GM23338 (cell line): Measurements from ENCODE around the gene DYRK3. TPM values are rescaled to one million over a fixed set of nuclear protein-coding genes. Genes with fewer than 3 reads are reported as not detected.

ENCODE experiments used
- ATAC-seq: fragments of 200-7000 bp; cut with Tn5 transposase; 3 replicates; pipeline ENCODE4 v1.9.1; 2020
- DNase-seq: peaks from one replicate; pipeline ENCODE4 v3.0.0-alpha.2; 2015; ENCODE audit warnings: low spot score
- H2AFZ ChIP-seq: fragments of 200-600 bp; sonication (generic); 2 replicates; pipeline ENCODE4 v1.8.0; 2016; ENCODE audit warnings: antibody characterized with exemption, mild to moderate bottlenecking, moderate library complexity
- H3F3A ChIP-seq: fragments of 200-600 bp; sonication (generic); replicated peaks from 2 replicates; pipeline ENCODE4 v1.8.0; 2017; ENCODE audit warnings: antibody characterized with exemption, mixed run types, low read depth
- H3K27ac ChIP-seq: fragments of 200-600 bp; sonication (generic); 2 replicates; pipeline ENCODE4 v1.6.1; 2016; ENCODE audit warnings: low read depth
- H3K27me3 ChIP-seq: fragments of 200-600 bp; sonication (generic); 2 replicates; pipeline ENCODE4 v1.8.0; 2016; ENCODE audit warnings: mild to moderate bottlenecking, mixed run types, moderate library complexity; ENCODE audit not compliant: insufficient read depth
- H3K36me3 ChIP-seq: fragments of 200-600 bp; sonication (generic); 2 replicates; pipeline ENCODE4 v1.8.0; 2016; ENCODE audit warnings: mild to moderate bottlenecking; ENCODE audit not compliant: insufficient read depth
- H3K4me1 ChIP-seq: fragments of 200-600 bp; sonication (generic); 2 replicates; pipeline ENCODE4 v1.8.0; 2016; ENCODE audit warnings: mild to moderate bottlenecking, moderate library complexity; ENCODE audit not compliant: insufficient read depth
- H3K4me2 ChIP-seq: fragments of 200-600 bp; sonication (generic); 2 replicates; pipeline ENCODE4 v1.7.1; 2017; ENCODE audit warnings: mixed run types
- H3K4me3 ChIP-seq: fragments of 200-600 bp; sonication (generic); 2 replicates; pipeline ENCODE4 v1.6.1; 2016; ENCODE audit warnings: mixed run types
- H3K79me2 ChIP-seq: fragments of 200-600 bp; sonication (generic); replicated peaks from 2 replicates; pipeline ENCODE4 v1.8.0; 2017; ENCODE audit warnings: mild to moderate bottlenecking; ENCODE audit not compliant: insufficient read depth
- H3K9me2 ChIP-seq: fragments of 200-600 bp; sonication (generic); 2 replicates; pipeline ENCODE4 v1.8.0; 2017; ENCODE audit not compliant: insufficient read depth
- H4K20me1 ChIP-seq: fragments of 200-600 bp; sonication (generic); replicated peaks from 2 replicates; pipeline ENCODE4 v1.8.0; 2017; ENCODE audit warnings: mild to moderate bottlenecking; ENCODE audit not compliant: insufficient read depth
- H3K27ac Mint-ChIP-seq: 2 replicates; pipeline ENCODE4 v1.8.0; 2020; ENCODE audit warnings: inconsistent platforms, mild to moderate bottlenecking, moderate library complexity, mixed read lengths
- H3K27me3 Mint-ChIP-seq: 3 replicates; pipeline ENCODE4 v1.8.0; 2022; ENCODE audit warnings: low read depth, mild to moderate bottlenecking, moderate library complexity, mixed read lengths, inconsistent platforms; ENCODE audit not compliant: insufficient read depth, poor library complexity
- H3K36me3 Mint-ChIP-seq: 3 replicates; pipeline ENCODE4 v1.8.0; 2021; ENCODE audit warnings: low read depth, mild to moderate bottlenecking, inconsistent platforms, moderate library complexity, mixed read lengths
- H3K4me1 Mint-ChIP-seq: 3 replicates; pipeline ENCODE4 v1.8.0; 2020; ENCODE audit warnings: mild to moderate bottlenecking, inconsistent platforms, mixed read lengths
- H3K4me3 Mint-ChIP-seq: 3 replicates; pipeline ENCODE4 v1.8.0; 2021; ENCODE audit warnings: moderate library complexity, mild to moderate bottlenecking, inconsistent platforms, mixed read lengths
- H3K9me3 Mint-ChIP-seq: 3 replicates; pipeline ENCODE4 v1.8.0; 2020; ENCODE audit warnings: moderate library complexity, mild to moderate bottlenecking, inconsistent platforms, mixed read lengths
- CREB1 ChIP-seq: fragments of 250-450 bp; sonication (Bioruptor Pico); IDR thresholded peaks from 2 replicates; pipeline ENCODE4 v1.5.0; 2020; ENCODE audit warnings: low read depth, mild to moderate bottlenecking, moderate library complexity
- ETS1 ChIP-seq: IDR thresholded peaks from 2 replicates; pipeline ENCODE4 v1.6.1; 2016; ENCODE audit warnings: antibody characterized with exemption
- EZH2 ChIP-seq: fragments of 200-600 bp; sonication (generic); IDR thresholded peaks from one replicate; pipeline ENCODE4 v1.8.0; 2017; ENCODE audit warnings: antibody characterized with exemption, mild to moderate bottlenecking, low read depth; ENCODE audit not compliant: unreplicated experiment
- EZH2phosphoT487 ChIP-seq: fragments of 200-600 bp; sonication (generic); IDR thresholded peaks from one replicate; pipeline ENCODE4 v1.8.1; 2018; ENCODE audit warnings: antibody characterized with exemption; ENCODE audit not compliant: unreplicated experiment
- JUNB ChIP-seq: IDR thresholded peaks from one replicate; pipeline ENCODE4 v1.6.1; 2016; ENCODE audit warnings: antibody characterized with exemption; ENCODE audit not compliant: unreplicated experiment
- NANOG ChIP-seq: IDR thresholded peaks from 2 replicates; pipeline ENCODE4 v1.6.1; 2016; ENCODE audit warnings: antibody characterized with exemption, borderline replicate concordance
- POLR2AphosphoS5 ChIP-seq: IDR thresholded peaks from 2 replicates; pipeline ENCODE4 v1.6.1; 2016; ENCODE audit warnings: antibody characterized with exemption, low read depth
- STAT1 ChIP-seq: IDR thresholded peaks from one replicate; pipeline ENCODE4 v1.6.1; 2016; ENCODE audit warnings: antibody characterized with exemption; ENCODE audit not compliant: unreplicated experiment
- ZNF114 ChIP-seq: fragments of 250-450 bp; sonication (Bioruptor Pico); IDR thresholded peaks from 2 replicates; pipeline ENCODE4 v1.5.0; 2020; ENCODE audit warnings: mild to moderate bottlenecking, moderate library complexity
- ZNF331 ChIP-seq: fragments of 250-450 bp; sonication (Bioruptor Pico); IDR thresholded peaks from 2 replicates; pipeline ENCODE4 v1.5.0; 2020; ENCODE audit warnings: low read depth, mild to moderate bottlenecking, moderate library complexity
- ZNF462 ChIP-seq: fragments of 250-450 bp; sonication (Bioruptor Pico); IDR thresholded peaks from 2 replicates; pipeline ENCODE4 v1.5.0; 2020; ENCODE audit warnings: mild to moderate bottlenecking, moderate library complexity
- polyA plus RNA-seq: library from polyadenylated mRNA; unstranded; fragments of >200 nt; fragmentation: Nextera tagmentation; extraction: Ambion mirVana; gene quantifications from 2 replicates; pipeline ENCODE4 v1.2.1, GENCODE V29; 2016
- total RNA-seq: library from RNA; depleted of rRNA; stranded (reverse); fragments of >200 nt; shearing (Covaris generic); gene quantifications from 2 replicates; pipeline ENCODE4 v1.2.3, GENCODE V29; 2014
- TF ChIP-seq, protein P1 (sequence below), 2 experiments: fragments of 200-600 bp in 1 of 2; sonication (generic) in 1 of 2; conservative IDR thresholded peaks; 2 replicates each; pipeline versions ENCODE4 v1.5.1 to v1.6.1; 2016 to 2017; ENCODE audit warnings: antibody characterized with exemption in 2 of 2, low read depth in 2 of 2, mild to moderate bottlenecking in 2 of 2, moderate library complexity in 1 of 2
- TF ChIP-seq, protein P2 (sequence below): IDR thresholded peaks from one replicate; pipeline ENCODE4 v1.6.1; 2018; ENCODE audit warnings: antibody characterized with exemption; ENCODE audit not compliant: unreplicated experiment

Gene DYRK3
- total and polyA plus RNA-seq, 2 experiments from 2014 or later: 2.9 to 9.5 TPM

DNA sequence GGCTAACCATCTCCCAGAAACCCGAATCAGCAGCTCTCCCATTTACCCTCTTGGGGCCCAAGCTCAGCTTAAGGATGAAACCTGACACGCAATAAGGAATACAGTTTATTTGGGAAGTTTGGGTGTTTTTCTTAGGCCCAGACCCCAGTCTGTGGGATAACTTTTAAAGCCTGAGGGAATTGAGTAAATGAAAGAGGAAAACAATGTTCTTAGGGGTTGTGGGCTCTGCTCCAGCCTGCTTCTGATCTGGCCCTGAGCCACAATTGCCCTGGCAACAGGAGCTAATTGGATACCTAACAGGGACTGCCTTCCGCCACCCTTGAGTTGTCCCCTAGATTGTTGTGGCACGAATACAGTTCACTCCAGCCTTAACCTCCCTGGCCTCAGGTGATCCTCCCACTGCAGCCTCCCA, 20.1 kb downstream of the DYRK3 start:
- Mint-ChIP-seq H3K4me3 (no peak overlapping the region), H3K4me1 (peaks cover 14% of the 10 kb centered on the region), H3K9me3 (no peaks in the 10 kb centered on the region), H3K27ac (no peak overlapping the region), H3K27me3 (peaks cover 15% of the 10 kb centered on the region), H3K36me3 (no peaks in the 10 kb centered on the region)
- Histone ChIP-seq H3K79me2 (no peaks in the 10 kb centered on the region), H3K4me1 (peaks cover 16% of the 10 kb centered on the region; the same call in 1 of the 2 replicates), H3K27me3 (peaks cover 29% of the 10 kb centered on the region), H3F3A (0 out of 2 replicates have a peak, but pooled peaks cover 4% of the 10 kb centered on the region), H3K27ac (no peak overlapping the region), H4K20me1 (peaks cover 4% of the 10 kb centered on the region; the same call in 1 of the 2 replicates), H3K4me2 (no peak overlapping the region), H2AFZ (no peak overlapping the region), H3K9me2 (no peaks in the 10 kb centered on the region), H3K4me3 (no peak overlapping the region), H3K36me3 (no peaks in the 10 kb centered on the region)
- ATAC-seq (no peak), DNase-seq (no peak)
- TF ChIP-seq ZNF114 (CRISPR knock-in tag) (no peak), STAT1 (no peak), JUNB (no peak), EZH2phosphoT487 (no peak), ZNF331 (CRISPR knock-in tag) (no peak), CREB1 (CRISPR knock-in tag) (no peak), ZNF462 (CRISPR knock-in tag) (no peak), EZH2 (no peak), NANOG (no peak), POLR2AphosphoS5 (no peak), ETS1 (no peak)
- TF ChIP-seq, protein P1, sequence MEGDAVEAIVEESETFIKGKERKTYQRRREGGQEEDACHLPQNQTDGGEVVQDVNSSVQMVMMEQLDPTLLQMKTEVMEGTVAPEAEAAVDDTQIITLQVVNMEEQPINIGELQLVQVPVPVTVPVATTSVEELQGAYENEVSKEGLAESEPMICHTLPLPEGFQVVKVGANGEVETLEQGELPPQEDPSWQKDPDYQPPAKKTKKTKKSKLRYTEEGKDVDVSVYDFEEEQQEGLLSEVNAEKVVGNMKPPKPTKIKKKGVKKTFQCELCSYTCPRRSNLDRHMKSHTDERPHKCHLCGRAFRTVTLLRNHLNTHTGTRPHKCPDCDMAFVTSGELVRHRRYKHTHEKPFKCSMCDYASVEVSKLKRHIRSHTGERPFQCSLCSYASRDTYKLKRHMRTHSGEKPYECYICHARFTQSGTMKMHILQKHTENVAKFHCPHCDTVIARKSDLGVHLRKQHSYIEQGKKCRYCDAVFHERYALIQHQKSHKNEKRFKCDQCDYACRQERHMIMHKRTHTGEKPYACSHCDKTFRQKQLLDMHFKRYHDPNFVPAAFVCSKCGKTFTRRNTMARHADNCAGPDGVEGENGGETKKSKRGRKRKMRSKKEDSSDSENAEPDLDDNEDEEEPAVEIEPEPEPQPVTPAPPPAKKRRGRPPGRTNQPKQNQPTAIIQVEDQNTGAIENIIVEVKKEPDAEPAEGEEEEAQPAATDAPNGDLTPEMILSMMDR (conservative IDR thresholded peaks at IDR 0.05; ENCODE audit: low read depth in 2 of 2): no peak
- TF ChIP-seq, protein P2, sequence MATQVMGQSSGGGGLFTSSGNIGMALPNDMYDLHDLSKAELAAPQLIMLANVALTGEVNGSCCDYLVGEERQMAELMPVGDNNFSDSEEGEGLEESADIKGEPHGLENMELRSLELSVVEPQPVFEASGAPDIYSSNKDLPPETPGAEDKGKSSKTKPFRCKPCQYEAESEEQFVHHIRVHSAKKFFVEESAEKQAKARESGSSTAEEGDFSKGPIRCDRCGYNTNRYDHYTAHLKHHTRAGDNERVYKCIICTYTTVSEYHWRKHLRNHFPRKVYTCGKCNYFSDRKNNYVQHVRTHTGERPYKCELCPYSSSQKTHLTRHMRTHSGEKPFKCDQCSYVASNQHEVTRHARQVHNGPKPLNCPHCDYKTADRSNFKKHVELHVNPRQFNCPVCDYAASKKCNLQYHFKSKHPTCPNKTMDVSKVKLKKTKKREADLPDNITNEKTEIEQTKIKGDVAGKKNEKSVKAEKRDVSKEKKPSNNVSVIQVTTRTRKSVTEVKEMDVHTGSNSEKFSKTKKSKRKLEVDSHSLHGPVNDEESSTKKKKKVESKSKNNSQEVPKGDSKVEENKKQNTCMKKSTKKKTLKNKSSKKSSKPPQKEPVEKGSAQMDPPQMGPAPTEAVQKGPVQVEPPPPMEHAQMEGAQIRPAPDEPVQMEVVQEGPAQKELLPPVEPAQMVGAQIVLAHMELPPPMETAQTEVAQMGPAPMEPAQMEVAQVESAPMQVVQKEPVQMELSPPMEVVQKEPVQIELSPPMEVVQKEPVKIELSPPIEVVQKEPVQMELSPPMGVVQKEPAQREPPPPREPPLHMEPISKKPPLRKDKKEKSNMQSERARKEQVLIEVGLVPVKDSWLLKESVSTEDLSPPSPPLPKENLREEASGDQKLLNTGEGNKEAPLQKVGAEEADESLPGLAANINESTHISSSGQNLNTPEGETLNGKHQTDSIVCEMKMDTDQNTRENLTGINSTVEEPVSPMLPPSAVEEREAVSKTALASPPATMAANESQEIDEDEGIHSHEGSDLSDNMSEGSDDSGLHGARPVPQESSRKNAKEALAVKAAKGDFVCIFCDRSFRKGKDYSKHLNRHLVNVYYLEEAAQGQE: no peak
